Ovary (tissue), 3 donors: ENCODE data around the gene ALKAL2.

ENCODE experiments used
- POLR2A ChIP-seq: fragments of 450-650 bp; IDR thresholded peaks from one replicate; pipeline ENCODE4 v1.6.1; 2017; ENCODE audit warnings: antibody characterized with exemption, mild to moderate bottlenecking, moderate library complexity
- TF ChIP-seq, protein P1 (sequence below), 3 donors: fragments of 450-650 bp in 2 of 3; fragments of 200-600 bp in 1 of 3; IDR thresholded peaks; one replicate each; pipeline versions ENCODE4 v1.5.1 to v1.8.0; 2016 to 2022; ENCODE audit warnings: antibody characterized with exemption in 3 of 3, mild to moderate bottlenecking in 1 of 3
- donor health status: DM: no; HTN: no; CAD: no.

DNA sequence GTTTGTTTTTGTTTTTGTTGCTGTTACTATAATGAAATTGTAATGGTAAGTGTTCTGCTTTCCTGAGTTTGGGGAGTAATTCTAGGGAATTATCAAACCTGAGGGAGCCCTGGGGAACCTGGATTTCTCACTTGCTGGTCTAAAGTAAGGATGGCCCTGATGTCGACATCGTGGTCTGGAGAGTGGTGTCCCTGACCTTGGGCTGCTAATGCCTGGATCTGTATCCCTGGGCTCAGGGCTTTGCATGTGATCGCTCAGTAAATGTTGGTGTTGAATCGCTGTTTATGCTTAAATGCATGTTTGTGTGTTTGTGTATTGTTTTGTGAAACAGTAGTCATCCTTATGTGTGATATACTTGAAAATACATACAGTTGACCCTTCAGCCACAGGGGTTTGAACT is 17.0 kb downstream of the ALKAL2 start:
- TF ChIP-seq, protein P1, sequence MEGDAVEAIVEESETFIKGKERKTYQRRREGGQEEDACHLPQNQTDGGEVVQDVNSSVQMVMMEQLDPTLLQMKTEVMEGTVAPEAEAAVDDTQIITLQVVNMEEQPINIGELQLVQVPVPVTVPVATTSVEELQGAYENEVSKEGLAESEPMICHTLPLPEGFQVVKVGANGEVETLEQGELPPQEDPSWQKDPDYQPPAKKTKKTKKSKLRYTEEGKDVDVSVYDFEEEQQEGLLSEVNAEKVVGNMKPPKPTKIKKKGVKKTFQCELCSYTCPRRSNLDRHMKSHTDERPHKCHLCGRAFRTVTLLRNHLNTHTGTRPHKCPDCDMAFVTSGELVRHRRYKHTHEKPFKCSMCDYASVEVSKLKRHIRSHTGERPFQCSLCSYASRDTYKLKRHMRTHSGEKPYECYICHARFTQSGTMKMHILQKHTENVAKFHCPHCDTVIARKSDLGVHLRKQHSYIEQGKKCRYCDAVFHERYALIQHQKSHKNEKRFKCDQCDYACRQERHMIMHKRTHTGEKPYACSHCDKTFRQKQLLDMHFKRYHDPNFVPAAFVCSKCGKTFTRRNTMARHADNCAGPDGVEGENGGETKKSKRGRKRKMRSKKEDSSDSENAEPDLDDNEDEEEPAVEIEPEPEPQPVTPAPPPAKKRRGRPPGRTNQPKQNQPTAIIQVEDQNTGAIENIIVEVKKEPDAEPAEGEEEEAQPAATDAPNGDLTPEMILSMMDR (IDR thresholded peaks at IDR 0.05), result no peak
- no peak for TF ChIP-seq POLR2A
